Measurements from ENCODE around the gene IQGAP3. TPM values are rescaled to one million over a fixed set of nuclear protein-coding genes. Genes with fewer than 3 reads are reported as not detected.
A peak's percentile ranks its signal among the peaks of the same experiment; 100 is the strongest.

Gene IQGAP3
- total RNA-seq, 2 donors from 2014 or later = 28.6 to 36.9 TPM

GRCh38 chr1:156559797-156560385 lies 12.5 kb downstream of the IQGAP3 start:
- no peak overlapping the region for H3K4me3 ChIP-seq (ENCODE audit: low read length)
- H3K9ac ChIP-seq (ENCODE audit: extremely low read depth, low read length, poor library complexity, severe bottlenecking) = peak overlapping the region; percentile 30
- peaks cover 10% of the 10 kb centered on the region for H3K4me1 ChIP-seq (ENCODE audit: control insufficient read depth, insufficient read depth, low read length)
- no peak for TF ChIP-seq CTCF (conservative IDR thresholded peaks at IDR 0.05)
- Mint-ChIP-seq H3K9me3 (no peaks in the 10 kb centered on the region), H3K4me3 (no peak overlapping the region), H3K4me1 (peaks cover 11% of the 10 kb centered on the region), H3K27me3 (ENCODE audit: insufficient read depth) (no peaks in the 10 kb centered on the region), H3K27ac (peak overlapping the region; percentile 38), H3K36me3 (ENCODE audit: low read depth) (peaks cover 28% of the 10 kb centered on the region)
- 72 to 75% methylated on average over 5 of the region's 5 CpGs for WGBS, 2 experiments (ENCODE audit: insufficient coverage in 1 of 2, insufficient read length in 1 of 2)
- H3K27me3 ChIP-seq (ENCODE audit: control insufficient read depth, insufficient read depth, low read length, poor library complexity, severe bottlenecking) = no peaks in the 10 kb centered on the region
- peaks cover 58% of the 10 kb centered on the region for H3K36me3 ChIP-seq (ENCODE audit: control insufficient read depth, insufficient read depth, low read length)
- DNase-seq = no peak
- H3K27ac ChIP-seq (ENCODE audit: low read depth, low read length) = peak overlapping the region; percentile 8
- H3K9me3 ChIP-seq (ENCODE audit: control insufficient read depth, low read length) = no peaks in the 10 kb centered on the region

GRCh38 chr1:156559086-156559796 lies 13.1 kb downstream of the IQGAP3 start:
- peaks cover 58% of the 10 kb centered on the region for H3K36me3 ChIP-seq (ENCODE audit: control insufficient read depth, insufficient read depth, low read length)
- H3K9me3 Mint-ChIP-seq = no peaks in the 10 kb centered on the region
- TF ChIP-seq CTCF (conservative IDR thresholded peaks at IDR 0.05) = no peak
- 82 to 84% methylated on average over 6 to 7 of the region's 8 CpGs for WGBS, 2 experiments (ENCODE audit: insufficient coverage in 1 of 2, insufficient read length in 1 of 2)
- H3K27ac Mint-ChIP-seq = peak overlapping the region; percentile 38
- H3K4me1 Mint-ChIP-seq = peaks cover 11% of the 10 kb centered on the region
- H3K9ac ChIP-seq (ENCODE audit: extremely low read depth, low read length, poor library complexity, severe bottlenecking) = no peak overlapping the region
- H3K36me3 Mint-ChIP-seq (ENCODE audit: low read depth) = peaks cover 30% of the 10 kb centered on the region
- no peak overlapping the region for H3K4me3 Mint-ChIP-seq
- no peaks in the 10 kb centered on the region for H3K9me3 ChIP-seq (ENCODE audit: control insufficient read depth, low read length)
- H3K27me3 Mint-ChIP-seq (ENCODE audit: insufficient read depth) = no peaks in the 10 kb centered on the region
- no peak overlapping the region for H3K27ac ChIP-seq (ENCODE audit: low read depth, low read length)
- no peak for DNase-seq
- H3K27me3 ChIP-seq (ENCODE audit: control insufficient read depth, insufficient read depth, low read length, poor library complexity, severe bottlenecking) = no peaks in the 10 kb centered on the region
- peaks cover 10% of the 10 kb centered on the region for H3K4me1 ChIP-seq (ENCODE audit: control insufficient read depth, insufficient read depth, low read length)
- no peak overlapping the region for H3K4me3 ChIP-seq (ENCODE audit: low read length)

DNA sequence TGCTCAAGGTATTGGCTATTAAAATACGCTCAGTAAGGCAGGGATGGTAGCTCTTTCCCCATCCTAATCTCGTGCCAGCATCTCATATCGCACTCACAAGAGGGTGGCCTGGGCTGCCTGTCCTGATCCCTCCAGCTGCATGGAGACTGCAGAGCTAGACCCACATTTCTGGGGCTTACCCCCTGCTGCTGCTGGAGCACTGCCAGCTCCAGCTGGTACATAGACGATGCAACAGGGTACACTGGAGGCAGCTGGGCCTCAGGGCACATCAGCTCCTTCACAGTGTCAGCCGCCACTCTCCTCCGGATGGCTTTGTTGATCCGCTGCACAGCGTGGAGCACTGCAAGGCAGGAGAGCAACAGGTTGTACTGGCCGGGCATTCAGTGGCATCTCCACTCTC lies 16.0 kb downstream of the IQGAP3 start:
- H3K9me3 Mint-ChIP-seq = no peaks in the 10 kb centered on the region
- H3K9ac ChIP-seq (ENCODE audit: extremely low read depth, low read length, poor library complexity, severe bottlenecking) = no peak overlapping the region
- H3K36me3 Mint-ChIP-seq (ENCODE audit: low read depth) = peaks cover 24% of the 10 kb centered on the region
- H3K36me3 ChIP-seq (ENCODE audit: control insufficient read depth, insufficient read depth, low read length) = peaks cover 53% of the 10 kb centered on the region
- peaks cover 11% of the 10 kb centered on the region for H3K4me1 Mint-ChIP-seq
- H3K4me1 ChIP-seq (ENCODE audit: control insufficient read depth, insufficient read depth, low read length) = peaks cover 10% of the 10 kb centered on the region
- no peak overlapping the region for H3K4me3 ChIP-seq (ENCODE audit: low read length)
- no peak for TF ChIP-seq CTCF (conservative IDR thresholded peaks at IDR 0.05)
- DNase-seq = no peak
- H3K4me3 Mint-ChIP-seq = no peak overlapping the region
- H3K27me3 Mint-ChIP-seq (ENCODE audit: insufficient read depth) = no peaks in the 10 kb centered on the region
- H3K9me3 ChIP-seq (ENCODE audit: control insufficient read depth, low read length) = no peaks in the 10 kb centered on the region
- no peak overlapping the region for H3K27ac ChIP-seq (ENCODE audit: low read depth, low read length)
- H3K27ac Mint-ChIP-seq = no peak overlapping the region
- WGBS, 2 experiments (ENCODE audit: insufficient coverage in 1 of 2, insufficient read length in 1 of 2) = 80 to 85% methylated on average over 7 to 9 of the region's 9 CpGs
- no peaks in the 10 kb centered on the region for H3K27me3 ChIP-seq (ENCODE audit: control insufficient read depth, insufficient read depth, low read length, poor library complexity, severe bottlenecking)

Measured in endodermal cell (in vitro differentiated cells).